CD4-positive, alpha-beta T cell (primary cell): Measurements from ENCODE around the gene ATP11A. TPM values are rescaled to one million over a fixed set of nuclear protein-coding genes. Genes with fewer than 3 reads are reported as not detected.

ENCODE experiments used
- ATAC-seq: fragments of 200-7000 bp; cut with Tn5 transposase; one replicate; pipeline ENCODE4 v1.10.0; 2022; ENCODE audit warnings: mild to moderate bottlenecking; ENCODE audit not compliant: poor library complexity
- CTCF ChIA-PET: fragments of 350-600 bp; sonication (Branson Sonifier 250); formaldehyde crosslinking; loops from one replicate; lab custom pipeline; 2021; ENCODE audit warnings: antibody characterized with exemption, inconsistent platforms; lab: Charles Lee
- POLR2A ChIA-PET: fragments of 350-600 bp; sonication (Branson Sonifier 250); formaldehyde crosslinking; loops from one replicate; lab custom pipeline; 2021; ENCODE audit warnings: antibody characterized with exemption, inconsistent platforms; lab: Charles Lee
- DNase-seq, 14 experiments: peaks; one replicate each; pipeline ENCODE4 v3.0.0-alpha.2; 2013 to 2020; ENCODE audit warnings: mixed read lengths in 2 of 14
- H3K27ac ChIP-seq, 2 donors: one replicate each; pipeline versions ENCODE4 v1.5.1 to v1.7.0; 2013; ENCODE audit warnings: low read length in 2 of 2, low read depth in 1 of 2, mild to moderate bottlenecking in 1 of 2
- H3K27me3 ChIP-seq, 2 experiments: 1 replicate in 1 of 2; 2 replicates in 1 of 2; pipeline versions ENCODE4 v1.6.1 to v1.7.0; 2013; ENCODE audit warnings: low read length in 2 of 2, control low read depth in 1 of 2, mild to moderate bottlenecking in 1 of 2, moderate library complexity in 1 of 2; ENCODE audit not compliant: insufficient read depth in 2 of 2, control insufficient read depth in 1 of 2
- H3K36me3 ChIP-seq: one replicate; pipeline ENCODE4 v1.6.1; 2013; ENCODE audit warnings: low read length, control low read depth; ENCODE audit not compliant: insufficient read depth
- H3K4me1 ChIP-seq: one replicate; pipeline ENCODE4 v1.6.1; 2013; ENCODE audit warnings: low read length, control low read depth; ENCODE audit not compliant: insufficient read depth
- H3K4me3 ChIP-seq: one replicate; pipeline ENCODE4 v1.5.1; 2013; ENCODE audit warnings: mild to moderate bottlenecking, low read length, moderate library complexity
- H3K9me3 ChIP-seq, 2 experiments: 1 replicate in 1 of 2; 2 replicates in 1 of 2; pipeline versions ENCODE4 v1.6.1 to v1.7.0; 2013; ENCODE audit warnings: low read length in 2 of 2, mild to moderate bottlenecking in 2 of 2, control low read depth in 1 of 2, moderate library complexity in 1 of 2; ENCODE audit not compliant: control insufficient read depth in 1 of 2, insufficient read depth in 1 of 2
- H3K27ac Mint-ChIP-seq: one replicate; pipeline ENCODE4 v1.8.0; 2020; ENCODE audit warnings: mixed read lengths
- H3K27me3 Mint-ChIP-seq: one replicate; pipeline ENCODE4 v1.8.0; 2021; ENCODE audit warnings: mixed read lengths
- H3K36me3 Mint-ChIP-seq: one replicate; pipeline ENCODE4 v1.8.0; 2021; ENCODE audit warnings: low read depth, mixed read lengths
- H3K4me1 Mint-ChIP-seq: one replicate; pipeline ENCODE4 v1.8.0; 2021; ENCODE audit warnings: low read depth, mixed read lengths
- H3K4me3 Mint-ChIP-seq: one replicate; pipeline ENCODE4 v1.8.0; 2020; ENCODE audit warnings: mild to moderate bottlenecking, mixed read lengths
- H3K9me3 Mint-ChIP-seq: one replicate; pipeline ENCODE4 v1.8.0; 2020; ENCODE audit warnings: mixed read lengths
- intact Hi-C, 2 experiments: fragments of 100-400 bp; cut with DNase I in 1 of 2; cut with micrococcal nuclease in 1 of 2; formaldehyde crosslinking; loops; one replicate each; pipeline versions ENCODE4 v1.15.1 to v1.9.0; 2023 to 2025; cut with DNase I, micrococcal nuclease
- total RNA-seq, 174 experiments: library from RNA in 2 of 174; stranded (reverse) in 2 of 174; gene quantifications; one replicate each; pipeline ENCODE4 v1.2.3 and lab custom pipeline; 2021 to 2026
- TF ChIP-seq, protein P1 (sequence below): fragments of 200-600 bp; IDR thresholded peaks from one replicate; pipeline ENCODE4 v1.8.0; 2022; ENCODE audit warnings: antibody characterized with exemption, mild to moderate bottlenecking

Gene ATP11A
- total RNA-seq, 2 experiments from 2014 or later = 56.7 to 66.8 TPM

DNA sequence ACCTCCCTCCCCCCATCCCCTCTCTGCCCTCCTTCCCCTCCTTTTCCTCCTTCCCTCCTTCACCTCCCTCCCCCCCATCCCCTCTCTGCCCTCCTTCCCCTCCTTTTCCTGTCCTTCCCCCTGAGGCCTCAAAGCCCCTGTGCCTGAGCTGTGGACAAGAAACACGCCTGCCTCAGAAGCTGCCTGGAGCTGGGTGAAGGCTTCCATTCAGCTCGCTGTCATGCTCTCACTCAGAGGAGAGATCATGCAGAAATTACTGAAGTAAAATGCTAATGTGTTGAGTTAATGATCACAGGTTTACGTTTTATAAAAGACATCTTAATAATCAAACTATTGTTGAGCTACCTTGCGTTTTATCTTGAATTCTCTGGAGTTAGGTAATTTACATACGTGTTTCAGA, 114.5 kb downstream of the ATP11A start:
- TF ChIP-seq, protein P1, sequence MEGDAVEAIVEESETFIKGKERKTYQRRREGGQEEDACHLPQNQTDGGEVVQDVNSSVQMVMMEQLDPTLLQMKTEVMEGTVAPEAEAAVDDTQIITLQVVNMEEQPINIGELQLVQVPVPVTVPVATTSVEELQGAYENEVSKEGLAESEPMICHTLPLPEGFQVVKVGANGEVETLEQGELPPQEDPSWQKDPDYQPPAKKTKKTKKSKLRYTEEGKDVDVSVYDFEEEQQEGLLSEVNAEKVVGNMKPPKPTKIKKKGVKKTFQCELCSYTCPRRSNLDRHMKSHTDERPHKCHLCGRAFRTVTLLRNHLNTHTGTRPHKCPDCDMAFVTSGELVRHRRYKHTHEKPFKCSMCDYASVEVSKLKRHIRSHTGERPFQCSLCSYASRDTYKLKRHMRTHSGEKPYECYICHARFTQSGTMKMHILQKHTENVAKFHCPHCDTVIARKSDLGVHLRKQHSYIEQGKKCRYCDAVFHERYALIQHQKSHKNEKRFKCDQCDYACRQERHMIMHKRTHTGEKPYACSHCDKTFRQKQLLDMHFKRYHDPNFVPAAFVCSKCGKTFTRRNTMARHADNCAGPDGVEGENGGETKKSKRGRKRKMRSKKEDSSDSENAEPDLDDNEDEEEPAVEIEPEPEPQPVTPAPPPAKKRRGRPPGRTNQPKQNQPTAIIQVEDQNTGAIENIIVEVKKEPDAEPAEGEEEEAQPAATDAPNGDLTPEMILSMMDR = no peak
- ChIA-PET CTCF (no interaction called here), POLR2A (no interaction called here)
- H3K4me3 Mint-ChIP-seq = no peak overlapping the region
- intact Hi-C loops = no loop called here
- no peaks in the 10 kb centered on the region for H3K9me3 Mint-ChIP-seq
- no peaks in the 10 kb centered on the region for H3K9me3 ChIP-seq
- H3K27me3 Mint-ChIP-seq = no peaks in the 10 kb centered on the region
- no peak overlapping the region for H3K27ac ChIP-seq
- H3K4me1 ChIP-seq = no peaks in the 10 kb centered on the region
- H3K4me1 Mint-ChIP-seq = no peaks in the 10 kb centered on the region
- no peak overlapping the region for H3K4me3 ChIP-seq
- H3K36me3 ChIP-seq = peaks cover 23% of the 10 kb centered on the region
- H3K27ac Mint-ChIP-seq = no peak overlapping the region
- no peaks in the 10 kb centered on the region for H3K27me3 ChIP-seq
- DNase-seq = no peak
- peaks cover 31% of the 10 kb centered on the region for H3K36me3 Mint-ChIP-seq
- no peak for ATAC-seq

DNA sequence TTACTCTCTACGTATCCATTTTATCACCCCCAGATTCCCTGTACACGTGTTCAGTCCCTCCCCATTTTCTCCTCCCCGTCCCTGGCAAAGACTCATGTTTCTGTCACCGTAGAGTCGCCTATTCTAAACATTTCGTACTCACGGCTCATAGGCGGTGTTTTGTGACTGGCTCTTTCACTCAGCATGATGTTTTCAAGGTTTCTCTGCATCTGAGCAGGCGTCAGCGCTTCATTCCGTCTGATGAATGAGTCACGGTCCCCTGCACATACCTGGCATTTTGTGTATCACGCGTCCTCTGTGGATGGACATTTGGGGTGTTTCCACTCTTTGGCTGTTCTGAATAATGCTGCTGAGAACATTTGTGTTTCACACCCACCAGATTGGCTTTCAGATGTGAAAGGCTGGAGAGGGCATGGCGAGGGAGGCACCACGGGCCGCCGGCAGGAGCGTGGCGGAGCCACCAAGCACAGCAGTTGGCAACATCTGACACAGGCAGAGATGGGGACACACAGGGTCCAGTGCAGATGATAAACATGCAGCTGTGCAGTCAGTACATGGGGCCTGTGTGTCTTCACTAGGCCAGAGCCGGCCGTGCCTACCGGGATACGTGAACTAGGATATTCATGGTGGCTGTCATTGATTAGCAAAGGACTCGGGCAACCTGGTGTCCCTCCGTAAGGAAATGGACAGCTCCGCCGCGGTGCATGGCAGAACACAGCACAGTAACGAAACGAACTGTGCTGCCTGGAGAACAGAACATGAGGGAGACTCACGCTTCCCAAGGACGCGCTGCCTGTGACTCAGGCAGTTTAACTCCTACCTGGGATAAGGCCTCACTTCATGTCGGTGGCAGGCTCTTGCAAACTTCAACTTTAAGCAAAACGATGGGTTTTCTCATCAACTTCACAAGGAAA, 117.2 kb downstream of the ATP11A start:
- Mint-ChIP-seq H3K9me3 (no peaks in the 10 kb centered on the region), H3K27ac (no peak overlapping the region), H3K4me3 (no peak overlapping the region), H3K4me1 (no peaks in the 10 kb centered on the region), H3K36me3 (peaks cover 46% of the 10 kb centered on the region), H3K27me3 (no peaks in the 10 kb centered on the region)
- Histone ChIP-seq H3K4me1 (no peaks in the 10 kb centered on the region), H3K27ac (no peak overlapping the region), H3K36me3 (peaks cover 30% of the 10 kb centered on the region), H3K27me3 (no peaks in the 10 kb centered on the region), H3K9me3 (peaks cover 0 to under 1% of the 10 kb centered on the region in 2 experiments), H3K4me3 (no peak overlapping the region)
- ChIA-PET POLR2A (no interaction called here), CTCF (no interaction called here)
- intact Hi-C loops = no loop called here
- DNase-seq (no peak), ATAC-seq (no peak)
- TF ChIP-seq, protein P1 = no peak

DNA sequence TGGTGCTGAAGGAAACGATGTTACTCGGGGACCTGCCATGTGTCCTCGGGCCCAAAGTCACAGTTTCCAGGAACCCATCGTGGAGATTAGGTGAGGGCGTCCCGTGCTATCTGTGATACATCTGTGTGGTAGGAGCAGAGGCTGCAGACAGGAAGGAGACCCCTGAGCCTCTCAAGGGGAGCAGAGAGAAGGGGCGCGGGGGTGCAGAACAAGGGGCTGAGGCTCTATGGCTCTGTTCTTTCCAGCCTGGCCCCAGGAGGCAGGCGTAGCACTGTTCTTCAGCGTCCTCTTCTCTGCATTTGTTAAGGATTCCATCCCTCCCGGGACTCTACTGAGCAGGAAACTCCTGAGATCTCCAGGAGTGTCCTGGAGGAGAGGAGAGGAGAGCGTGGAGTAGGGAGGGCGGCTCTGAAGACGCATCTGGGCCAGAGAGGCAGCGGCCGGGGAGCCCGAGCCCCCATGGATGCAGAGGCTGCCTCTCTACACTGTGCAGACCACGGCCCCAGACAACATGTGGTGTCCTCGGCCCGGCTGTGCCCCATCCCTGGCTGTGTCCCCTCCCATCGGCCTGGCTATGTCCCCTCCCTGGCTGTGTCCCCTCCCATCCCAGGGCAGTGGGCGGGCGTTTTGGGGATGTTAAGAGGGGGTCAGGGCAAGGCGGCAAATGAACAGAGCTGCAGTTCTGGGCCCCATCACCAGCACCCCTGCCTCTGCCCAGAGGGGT, 118.0 kb downstream of the ATP11A start:
- Histone ChIP-seq H3K4me3 (no peak overlapping the region), H3K36me3 (peaks cover 34% of the 10 kb centered on the region), H3K9me3 (peaks cover 0 to 8% of the 10 kb centered on the region in 2 experiments), H3K4me1 (no peaks in the 10 kb centered on the region), H3K27me3 (no peaks in the 10 kb centered on the region), H3K27ac (no peak overlapping the region)
- TF ChIP-seq, protein P1 = no peak
- Mint-ChIP-seq H3K36me3 (peaks cover 53% of the 10 kb centered on the region), H3K4me1 (no peaks in the 10 kb centered on the region), H3K9me3 (no peaks in the 10 kb centered on the region), H3K27ac (no peak overlapping the region), H3K4me3 (no peak overlapping the region), H3K27me3 (no peaks in the 10 kb centered on the region)
- CTCF ChIA-PET = no interaction called here
- DNase-seq (no peak), ATAC-seq (no peak)
- intact Hi-C loops = no loop called here
- POLR2A ChIA-PET = no interaction called here
